ENCODE measurements around the gene PDE8A.

The PDE8A gene

DNA sequence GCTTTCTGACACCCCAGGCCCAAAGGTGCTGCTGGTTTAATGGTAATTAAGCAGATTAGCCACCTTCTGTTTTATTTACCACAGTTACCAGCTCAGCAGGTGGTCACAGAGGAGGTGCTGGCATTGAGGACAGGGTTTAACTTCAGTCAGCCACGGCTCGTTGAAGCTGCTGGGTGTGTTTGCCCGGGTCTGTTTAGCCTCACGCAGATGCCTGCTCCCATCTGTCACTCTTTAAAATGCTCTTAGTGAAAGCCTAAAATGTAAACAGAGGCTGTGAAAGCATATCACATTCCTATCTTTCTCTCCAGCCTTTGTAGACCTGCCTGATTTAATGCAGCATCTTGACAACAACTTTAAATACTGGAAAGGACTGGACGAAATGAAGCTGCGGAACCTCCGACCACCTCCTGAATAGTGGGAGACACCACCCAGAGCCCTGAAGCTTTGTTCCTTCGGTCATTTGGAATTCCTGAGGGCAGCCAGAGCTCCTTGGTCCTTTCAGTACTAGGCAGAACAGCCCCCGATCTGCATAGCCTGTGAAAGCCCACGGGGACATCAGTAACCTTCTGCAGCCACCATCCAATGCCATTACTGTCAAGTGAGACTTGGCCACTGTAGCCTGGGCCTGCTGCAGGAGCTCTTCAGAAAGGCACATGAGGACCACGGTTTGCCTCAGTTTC is 156.0 kb downstream of the PDE8A start:
- POLR2A ChIA-PET = no interaction called here
- CTCF ChIA-PET = interaction anchor here (0.7 to 1.8 kb wide), 3 partner anchors 13 to 18 kb away, joined by 3 to 4 read pairs (median 4); no protein-coding TSS in a partner anchor
- TF ChIP-seq, protein P1, sequence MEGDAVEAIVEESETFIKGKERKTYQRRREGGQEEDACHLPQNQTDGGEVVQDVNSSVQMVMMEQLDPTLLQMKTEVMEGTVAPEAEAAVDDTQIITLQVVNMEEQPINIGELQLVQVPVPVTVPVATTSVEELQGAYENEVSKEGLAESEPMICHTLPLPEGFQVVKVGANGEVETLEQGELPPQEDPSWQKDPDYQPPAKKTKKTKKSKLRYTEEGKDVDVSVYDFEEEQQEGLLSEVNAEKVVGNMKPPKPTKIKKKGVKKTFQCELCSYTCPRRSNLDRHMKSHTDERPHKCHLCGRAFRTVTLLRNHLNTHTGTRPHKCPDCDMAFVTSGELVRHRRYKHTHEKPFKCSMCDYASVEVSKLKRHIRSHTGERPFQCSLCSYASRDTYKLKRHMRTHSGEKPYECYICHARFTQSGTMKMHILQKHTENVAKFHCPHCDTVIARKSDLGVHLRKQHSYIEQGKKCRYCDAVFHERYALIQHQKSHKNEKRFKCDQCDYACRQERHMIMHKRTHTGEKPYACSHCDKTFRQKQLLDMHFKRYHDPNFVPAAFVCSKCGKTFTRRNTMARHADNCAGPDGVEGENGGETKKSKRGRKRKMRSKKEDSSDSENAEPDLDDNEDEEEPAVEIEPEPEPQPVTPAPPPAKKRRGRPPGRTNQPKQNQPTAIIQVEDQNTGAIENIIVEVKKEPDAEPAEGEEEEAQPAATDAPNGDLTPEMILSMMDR (IDR thresholded peaks at IDR 0.05; ENCODE audit: control extremely low read depth, extremely low read depth, low read depth, missing control alignments) = no peak
- DNase-seq (ENCODE audit: extremely low spot score) = no peak

DNA sequence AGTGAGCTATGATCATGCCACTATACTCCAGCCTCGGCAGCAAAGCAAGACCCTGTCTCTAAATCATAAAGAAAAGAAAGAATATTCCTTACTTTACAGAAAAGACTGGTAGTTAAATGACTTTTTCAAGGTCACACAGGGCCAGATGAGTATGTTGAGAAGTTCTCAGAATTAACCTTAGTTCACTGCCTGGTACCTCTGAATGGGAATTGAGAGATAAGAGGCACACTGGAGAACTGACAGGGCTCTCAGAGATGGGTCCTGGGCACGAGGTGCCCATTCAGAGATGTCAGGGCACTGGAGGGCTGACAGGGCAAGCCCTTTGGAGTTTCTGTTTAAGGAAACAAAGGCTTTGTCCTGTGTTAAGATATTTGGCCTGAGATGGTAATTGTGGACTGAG is 157.7 kb downstream of the PDE8A start:
- TF ChIP-seq, protein P1 (IDR thresholded peaks at IDR 0.05; ENCODE audit: control extremely low read depth, extremely low read depth, low read depth, missing control alignments) = no peak
- CTCF ChIA-PET = interaction anchor here (1.8 kb wide), 1 partner anchor 13 kb away, joined by 3 read pairs; no protein-coding TSS in a partner anchor
- POLR2A ChIA-PET = no interaction called here
- DNase-seq (ENCODE audit: extremely low spot score) = no peak

DNA sequence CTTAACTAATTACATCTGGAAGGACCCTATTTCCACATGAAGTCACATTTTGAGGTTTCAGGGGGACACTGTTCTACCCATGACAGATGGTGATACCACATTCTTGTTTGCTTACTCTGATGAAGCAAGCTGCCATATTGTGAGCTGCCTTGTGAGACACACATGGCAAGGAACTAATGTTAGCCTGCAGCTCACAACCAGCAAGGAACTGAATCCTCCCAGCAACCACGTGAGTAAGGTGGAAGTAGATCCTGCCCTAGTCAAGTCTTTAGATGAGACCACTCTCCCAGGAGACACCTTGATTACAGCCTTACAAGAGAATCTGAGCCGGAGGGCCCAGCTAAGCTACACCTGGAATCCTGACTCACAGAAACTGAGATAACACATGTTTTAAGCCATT is 160.1 kb downstream of the PDE8A start:
- CTCF ChIA-PET = interaction anchor here (0.7 to 2.1 kb wide), 4 partner anchors 10 to 27 kb away, joined by 3 to 7 read pairs (median 3); no protein-coding TSS in a partner anchor
- no peak for DNase-seq (ENCODE audit: extremely low spot score)
- TF ChIP-seq, protein P1 (IDR thresholded peaks at IDR 0.05; ENCODE audit: control extremely low read depth, extremely low read depth, low read depth, missing control alignments) = no peak
- POLR2A ChIA-PET = no interaction called here

DNA sequence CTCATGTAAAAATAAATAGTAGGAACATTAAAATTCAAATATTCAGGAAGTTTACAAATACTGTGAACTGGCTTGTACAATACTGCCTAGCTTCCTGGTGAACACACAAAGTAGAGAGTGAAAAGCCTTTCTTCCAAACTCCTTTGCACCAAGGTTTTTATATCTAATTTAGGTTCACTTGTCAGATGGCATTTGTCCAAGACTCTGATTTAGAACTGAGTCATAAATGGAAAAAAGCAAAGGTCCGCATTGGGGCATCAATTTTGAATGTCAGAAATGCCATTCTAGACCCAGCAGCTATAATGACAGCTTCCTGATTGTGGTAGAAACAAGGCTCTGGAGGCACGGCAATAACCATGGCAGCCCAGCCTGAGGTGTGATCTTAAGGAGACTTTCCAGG is 160.7 kb downstream of the PDE8A start:
- TF ChIP-seq, protein P1 (IDR thresholded peaks at IDR 0.05; ENCODE audit: control extremely low read depth, extremely low read depth, low read depth, missing control alignments) = no peak
- ChIA-PET CTCF (interaction anchor here (0.7 to 2.1 kb wide), 4 partner anchors 10 to 26 kb away, joined by 3 to 7 read pairs (median 4); no protein-coding TSS in a partner anchor), POLR2A (interaction anchor here (0.6 kb wide), 1 partner anchor 26 kb away, joined by 4 read pairs; no protein-coding TSS in a partner anchor)
- no peak for DNase-seq (ENCODE audit: extremely low spot score)

DNA sequence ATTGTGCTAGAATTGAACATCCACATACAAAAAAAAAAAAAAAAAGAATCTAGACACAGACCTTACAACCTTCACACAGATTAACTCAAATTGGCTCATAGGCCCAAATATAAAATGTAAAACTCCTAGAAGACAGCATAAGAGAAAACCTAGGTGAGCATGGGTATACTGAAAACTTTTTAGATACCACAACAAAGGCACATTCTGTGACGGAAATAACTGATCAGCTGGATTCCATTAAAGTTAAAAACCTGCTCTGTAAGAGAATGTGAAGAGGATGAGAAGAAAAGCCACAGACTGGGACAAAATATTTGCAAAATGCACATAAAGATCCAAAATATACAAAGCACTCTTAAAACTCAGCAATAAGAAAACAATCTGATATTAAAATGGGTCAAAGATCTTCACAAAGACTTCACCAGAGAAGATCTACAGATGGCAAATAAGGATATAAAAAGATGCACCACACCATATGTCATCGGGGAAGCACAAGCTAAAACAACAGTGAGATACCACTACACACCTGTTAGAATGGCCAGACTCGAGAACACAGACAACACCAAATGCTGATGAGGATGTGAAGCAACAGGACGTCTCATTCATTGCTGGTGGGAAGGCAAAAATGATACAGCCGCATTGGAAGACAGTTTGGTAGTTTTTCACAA is 167.9 kb downstream of the PDE8A start:
- no peak for DNase-seq (ENCODE audit: extremely low spot score)
- ChIA-PET POLR2A (no interaction called here), CTCF (interaction anchor here (1.7 kb wide), 1 partner anchor 19 kb away, joined by 11 read pairs; no protein-coding TSS in a partner anchor)
- TF ChIP-seq, protein P1 (IDR thresholded peaks at IDR 0.05; ENCODE audit: control extremely low read depth, extremely low read depth, low read depth, missing control alignments) = no peak

DNA sequence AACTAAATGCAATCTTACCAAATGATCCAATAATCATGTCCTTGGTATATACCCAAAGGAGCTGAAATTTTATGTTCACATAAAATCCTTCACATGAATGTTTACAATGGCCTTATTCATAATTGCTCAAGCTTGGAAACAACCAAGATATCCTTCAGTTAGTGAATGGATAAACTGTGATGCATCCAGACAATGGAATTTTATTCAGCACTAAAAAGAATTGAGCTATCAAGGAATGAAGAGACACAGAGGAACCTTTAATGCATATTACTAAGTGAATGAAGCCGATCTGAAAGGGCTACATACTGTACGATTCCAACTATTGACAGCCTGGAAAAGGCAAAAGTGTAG is 168.4 kb downstream of the PDE8A start:
- ChIA-PET POLR2A (no interaction called here), CTCF (interaction anchor here (1.2 to 1.7 kb wide), 2 partner anchors 12 to 19 kb away, joined by 4 to 11 read pairs; no protein-coding TSS in a partner anchor)
- DNase-seq (ENCODE audit: extremely low spot score) = no peak
- TF ChIP-seq, protein P1 (IDR thresholded peaks at IDR 0.05; ENCODE audit: control extremely low read depth, extremely low read depth, low read depth, missing control alignments) = no peak
